ENCODE data around the gene CCDC68. TPM values are rescaled to one million over a fixed set of nuclear protein-coding genes. Genes with fewer than 3 reads are reported as not detected.
"Not testable (repeated sequence)": the region's sequence is repeated elsewhere in the genome, so short reads cannot be mapped to it uniquely, and the experiment has no call there.

CCDC68 gene
- total and polyA plus RNA-seq, 4 donors, result 3.3 to 38.6 (median 9.1) TPM

GRCh38 chr18:54873884-54874255 is 85.4 kb downstream of the CCDC68 start:
- H3K9me3 ChIP-seq (ENCODE audit: control insufficient read depth, insufficient read depth, low read length), result no peaks in the 10 kb centered on the region
- no peak for DNase-seq (ENCODE audit: low read depth in 4 of 6, low spot score in 6 of 6)
- WGBS (ENCODE audit: insufficient coverage), result 100% methylated on average over 1 of the region's 2 CpGs

GRCh38 chr18:54872681-54873080 is 86.6 kb downstream of the CCDC68 start:
- Histone ChIP-seq H3K36me3 (ENCODE audit: control insufficient read depth, insufficient read depth, low read length) (no peaks in the 10 kb centered on the region), H3K9me3 (ENCODE audit: control insufficient read depth, insufficient read depth, low read length) (no peaks in the 10 kb centered on the region), H3K27ac (ENCODE audit: low read depth, low read length) (no peak overlapping the region), H3K4me1 (ENCODE audit: control insufficient read depth, insufficient read depth, low read length) (no peaks in the 10 kb centered on the region), H3K27me3 (ENCODE audit: control insufficient read depth, insufficient read depth, low read length) (no peaks in the 10 kb centered on the region), H3K4me3 (ENCODE audit: low read depth, low read length) (no peak overlapping the region)
- no peak for DNase-seq (ENCODE audit: low read depth in 4 of 6, low spot score in 6 of 6)
- no CpG with 5 or more reads among the region's 1 CpG for WGBS (ENCODE audit: insufficient coverage)

More at GRCh38 chr18:54873884-54874255, 85.4 kb downstream of the CCDC68 start:
- H3K4me3 ChIP-seq (ENCODE audit: low read depth, low read length), result no peak overlapping the region
- H3K36me3 ChIP-seq (ENCODE audit: control insufficient read depth, insufficient read depth, low read length), result no peaks in the 10 kb centered on the region
- H3K27ac ChIP-seq (ENCODE audit: low read depth, low read length), result no peak overlapping the region
- no peaks in the 10 kb centered on the region for H3K4me1 ChIP-seq (ENCODE audit: control insufficient read depth, insufficient read depth, low read length)
- H3K27me3 ChIP-seq (ENCODE audit: control insufficient read depth, insufficient read depth, low read length), result no peaks in the 10 kb centered on the region

GRCh38 chr18:54871231-54871630 is 88.0 kb downstream of the CCDC68 start:
- no peaks in the 10 kb centered on the region for H3K27me3 ChIP-seq (ENCODE audit: control insufficient read depth, insufficient read depth, low read length)
- no peaks in the 10 kb centered on the region for H3K9me3 ChIP-seq (ENCODE audit: control insufficient read depth, insufficient read depth, low read length)
- no peak for DNase-seq (ENCODE audit: low read depth in 4 of 6, low spot score in 6 of 6)
- no peaks in the 10 kb centered on the region for H3K36me3 ChIP-seq (ENCODE audit: control insufficient read depth, insufficient read depth, low read length)
- H3K4me3 ChIP-seq (ENCODE audit: low read depth, low read length), result no peak overlapping the region
- H3K27ac ChIP-seq (ENCODE audit: low read depth, low read length), result no peak overlapping the region
- H3K4me1 ChIP-seq (ENCODE audit: control insufficient read depth, insufficient read depth, low read length), result no peaks in the 10 kb centered on the region
- whole genome bisulfite sequencing (ENCODE audit: insufficient coverage), result 95% methylated on average over 3 of the region's 6 CpGs

- DNase-seq (ENCODE audit: low read depth in 4 of 6, low spot score in 6 of 6), result no peak
- 100% methylated on average over 3 of the region's 5 CpGs for WGBS (ENCODE audit: insufficient coverage)
- H3K4me1 ChIP-seq (ENCODE audit: control insufficient read depth, insufficient read depth, low read length), result no peaks in the 10 kb centered on the region
- H3K36me3 ChIP-seq (ENCODE audit: control insufficient read depth, insufficient read depth, low read length), result no peaks in the 10 kb centered on the region
- no peak overlapping the region for H3K4me3 ChIP-seq (ENCODE audit: low read depth, low read length)
- H3K27me3 ChIP-seq (ENCODE audit: control insufficient read depth, insufficient read depth, low read length), result no peaks in the 10 kb centered on the region
- H3K27ac ChIP-seq (ENCODE audit: low read depth, low read length), result no peak overlapping the region
- no peaks in the 10 kb centered on the region for H3K9me3 ChIP-seq (ENCODE audit: control insufficient read depth, insufficient read depth, low read length)
Measured at GRCh38 chr18:54867131-54867530, 92.1 kb downstream of the CCDC68 start.

GRCh38 chr18:54860941-54861340 is 98.3 kb downstream of the CCDC68 start:
- Histone ChIP-seq H3K36me3 (ENCODE audit: control insufficient read depth, insufficient read depth, low read length) (no peaks in the 10 kb centered on the region), H3K27me3 (ENCODE audit: control insufficient read depth, insufficient read depth, low read length) (no peaks in the 10 kb centered on the region), H3K4me1 (ENCODE audit: control insufficient read depth, insufficient read depth, low read length) (no peaks in the 10 kb centered on the region), H3K9me3 (ENCODE audit: control insufficient read depth, insufficient read depth, low read length) (no peaks in the 10 kb centered on the region), H3K4me3 (ENCODE audit: low read depth, low read length) (no peak overlapping the region), H3K27ac (ENCODE audit: low read depth, low read length) (no peak overlapping the region)
- peak in 1 of 6 donors; percentile 23 for DNase-seq (ENCODE audit: low read depth in 4 of 6, low spot score in 6 of 6)
- WGBS (ENCODE audit: insufficient coverage), result no CpG with 5 or more reads among the region's 1 CpG

- no peaks in the 10 kb centered on the region for H3K36me3 ChIP-seq (ENCODE audit: control insufficient read depth, insufficient read depth, low read length)
- no peaks in the 10 kb centered on the region for H3K27me3 ChIP-seq (ENCODE audit: control insufficient read depth, insufficient read depth, low read length)
- WGBS (ENCODE audit: insufficient coverage), result 88% methylated on average over 3 of the region's 9 CpGs
- no peak overlapping the region for H3K4me3 ChIP-seq (ENCODE audit: low read depth, low read length)
- no peaks in the 10 kb centered on the region for H3K4me1 ChIP-seq (ENCODE audit: control insufficient read depth, insufficient read depth, low read length)
- H3K9me3 ChIP-seq (ENCODE audit: control insufficient read depth, insufficient read depth, low read length), result no peaks in the 10 kb centered on the region
- no peak overlapping the region for H3K27ac ChIP-seq (ENCODE audit: low read depth, low read length)
- no peak for DNase-seq (ENCODE audit: low read depth in 4 of 6, low spot score in 6 of 6)
Measured at GRCh38 chr18:54859667-54860421, 99.4 kb downstream of the CCDC68 start.

- no peaks in the 10 kb centered on the region for H3K27me3 ChIP-seq (ENCODE audit: control insufficient read depth, insufficient read depth, low read length)
- H3K4me3 ChIP-seq (ENCODE audit: low read depth, low read length), result no peak overlapping the region
- DNase-seq (ENCODE audit: low read depth in 4 of 6, low spot score in 6 of 6), result no peak
- no peaks in the 10 kb centered on the region for H3K4me1 ChIP-seq (ENCODE audit: control insufficient read depth, insufficient read depth, low read length)
- H3K9me3 ChIP-seq (ENCODE audit: control insufficient read depth, insufficient read depth, low read length), result no peaks in the 10 kb centered on the region
- no CpG with 5 or more reads among the region's 3 CpGs for WGBS (ENCODE audit: insufficient coverage)
- H3K27ac ChIP-seq (ENCODE audit: low read depth, low read length), result no peak overlapping the region
- H3K36me3 ChIP-seq (ENCODE audit: control insufficient read depth, insufficient read depth, low read length), result no peaks in the 10 kb centered on the region
Measured at GRCh38 chr18:54857499-54857898, 101.8 kb downstream of the CCDC68 start.

GRCh38 chr18:54856105-54856646 is 103.1 kb downstream of the CCDC68 start:
- 100% methylated on average over 2 of the region's 2 CpGs for WGBS (ENCODE audit: insufficient coverage)
- no peak overlapping the region for H3K27ac ChIP-seq (ENCODE audit: low read depth, low read length)
- no peak for DNase-seq (ENCODE audit: low read depth in 4 of 6, low spot score in 6 of 6)

GRCh38 chr18:54855050-54855449 is 104.2 kb downstream of the CCDC68 start:
- H3K4me3 ChIP-seq (ENCODE audit: low read depth, low read length); H3K27ac ChIP-seq (ENCODE audit: low read depth, low read length); DNase-seq (ENCODE audit: low read depth in 4 of 6, low spot score in 6 of 6); H3K4me1 ChIP-seq (ENCODE audit: control insufficient read depth, insufficient read depth, low read length); H3K9me3 ChIP-seq (ENCODE audit: control insufficient read depth, insufficient read depth, low read length); H3K27me3 ChIP-seq (ENCODE audit: control insufficient read depth, insufficient read depth, low read length); H3K36me3 ChIP-seq (ENCODE audit: control insufficient read depth, insufficient read depth, low read length): not testable (repeated sequence)
- WGBS (ENCODE audit: insufficient coverage), result 93% methylated on average over 3 of the region's 3 CpGs

More at GRCh38 chr18:54856105-54856646, 103.1 kb downstream of the CCDC68 start:
- H3K27me3 ChIP-seq (ENCODE audit: control insufficient read depth, insufficient read depth, low read length), result no peaks in the 10 kb centered on the region
- H3K36me3 ChIP-seq (ENCODE audit: control insufficient read depth, insufficient read depth, low read length), result no peaks in the 10 kb centered on the region
- H3K9me3 ChIP-seq (ENCODE audit: control insufficient read depth, insufficient read depth, low read length), result no peaks in the 10 kb centered on the region
- no peaks in the 10 kb centered on the region for H3K4me1 ChIP-seq (ENCODE audit: control insufficient read depth, insufficient read depth, low read length)
- H3K4me3 ChIP-seq (ENCODE audit: low read depth, low read length), result no peak overlapping the region
